Neural progenitor cell (in vitro differentiated cells): Measurements from ENCODE around the gene GTF3A.

Experiments used
- CTCF ChIP-seq: fragments of 200-600 bp; sonication (generic); IDR thresholded peaks from 2 replicates; pipeline ENCODE4 v1.5.1; 2017; ENCODE audit warnings: antibody characterized with exemption, mild to moderate bottlenecking
- EZH2phosphoT487 ChIP-seq: fragments of 200-600 bp; sonication (generic); IDR thresholded peaks from 2 replicates; pipeline ENCODE4 v1.6.1; 2017; ENCODE audit warnings: antibody characterized with exemption

- TF ChIP-seq CTCF (no peak), EZH2phosphoT487 (no peak)
These were observed 59.0 kb downstream of the GTF3A start for GRCh38 chr13:27483421-27483820.
